Suprapubic skin (tissue), 4 donors: Measurements from ENCODE around the gene EVA1A.

ENCODE experiments used
- EP300 ChIP-seq: sonication (generic); formaldehyde crosslinking; IDR thresholded peaks from one replicate; pipeline ENCODE4 v1.6.1; 2017; ENCODE audit warnings: antibody characterized with exemption
- POLR2A ChIP-seq, 2 donors: fragments of 450-650 bp; IDR thresholded peaks; one replicate each; pipeline ENCODE4 v1.6.1; 2017; ENCODE audit warnings: antibody characterized with exemption in 2 of 2, mild to moderate bottlenecking in 2 of 2, moderate library complexity in 2 of 2
- POLR2AphosphoS5 ChIP-seq, 3 donors: sonication (generic); formaldehyde crosslinking; IDR thresholded peaks; one replicate each; pipeline ENCODE4 v1.6.1; 2017; ENCODE audit warnings: antibody characterized with exemption in 3 of 3
- TF ChIP-seq, protein P1 (sequence below), 2 donors: fragments of 200-600 bp in 1 of 2; fragments of 450-650 bp in 1 of 2; sonication (generic) in 1 of 2; IDR thresholded peaks; one replicate each; pipeline ENCODE4 v1.5.1; 2016 to 2019; ENCODE audit warnings: antibody characterized with exemption in 2 of 2, mild to moderate bottlenecking in 1 of 2, moderate library complexity in 1 of 2

DNA sequence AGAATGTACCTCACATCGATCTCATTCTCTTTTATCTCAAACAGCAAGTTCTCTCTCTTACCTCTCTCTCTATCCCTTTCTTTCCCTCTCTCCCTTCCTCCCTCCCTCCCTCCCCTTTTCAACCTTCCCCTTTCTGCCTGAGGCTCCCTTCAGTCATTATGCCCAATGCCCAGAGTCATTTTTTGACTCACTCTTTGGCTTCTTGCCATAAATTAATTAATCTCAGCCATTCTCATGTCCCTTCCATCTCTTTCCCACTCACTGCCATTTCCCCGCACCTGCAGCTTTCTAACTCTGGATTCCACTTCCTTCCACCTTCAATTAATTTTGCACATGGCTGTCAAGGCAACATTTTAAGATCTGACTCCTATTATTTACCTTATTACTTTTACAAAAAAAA, 60.1 kb downstream of the EVA1A start:
- TF ChIP-seq, protein P1, sequence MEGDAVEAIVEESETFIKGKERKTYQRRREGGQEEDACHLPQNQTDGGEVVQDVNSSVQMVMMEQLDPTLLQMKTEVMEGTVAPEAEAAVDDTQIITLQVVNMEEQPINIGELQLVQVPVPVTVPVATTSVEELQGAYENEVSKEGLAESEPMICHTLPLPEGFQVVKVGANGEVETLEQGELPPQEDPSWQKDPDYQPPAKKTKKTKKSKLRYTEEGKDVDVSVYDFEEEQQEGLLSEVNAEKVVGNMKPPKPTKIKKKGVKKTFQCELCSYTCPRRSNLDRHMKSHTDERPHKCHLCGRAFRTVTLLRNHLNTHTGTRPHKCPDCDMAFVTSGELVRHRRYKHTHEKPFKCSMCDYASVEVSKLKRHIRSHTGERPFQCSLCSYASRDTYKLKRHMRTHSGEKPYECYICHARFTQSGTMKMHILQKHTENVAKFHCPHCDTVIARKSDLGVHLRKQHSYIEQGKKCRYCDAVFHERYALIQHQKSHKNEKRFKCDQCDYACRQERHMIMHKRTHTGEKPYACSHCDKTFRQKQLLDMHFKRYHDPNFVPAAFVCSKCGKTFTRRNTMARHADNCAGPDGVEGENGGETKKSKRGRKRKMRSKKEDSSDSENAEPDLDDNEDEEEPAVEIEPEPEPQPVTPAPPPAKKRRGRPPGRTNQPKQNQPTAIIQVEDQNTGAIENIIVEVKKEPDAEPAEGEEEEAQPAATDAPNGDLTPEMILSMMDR (IDR thresholded peaks at IDR 0.05): no peak
- TF ChIP-seq POLR2A (IDR thresholded peaks at IDR 0.05) (no peak), EP300 (no peak), POLR2AphosphoS5 (IDR thresholded peaks at IDR 0.05) (no peak)
